ENCODE measurements around the gene KISS1R.

Gene KISS1R

GRCh38 chr19:897442-898039 is 19.6 kb upstream of the KISS1R start:
- Histone ChIP-seq H3K4me3 (ENCODE audit: low read depth, low read length) (no peak overlapping the region), H2AFZ (no peak overlapping the region), H3K79me2 (peaks cover under 1% of the 10 kb centered on the region), H3K4me1 (no peaks in the 10 kb centered on the region), H3K4me2 (ENCODE audit: low read length) (no peak overlapping the region), H3K27ac (no peak overlapping the region), H3K36me3 (ENCODE audit: control insufficient read depth, insufficient read depth, low read length) (no peaks in the 10 kb centered on the region), H3K27me3 (ENCODE audit: control insufficient read depth, insufficient read depth, low read length) (no peaks in the 10 kb centered on the region), H3K9me3 (ENCODE audit: control insufficient read depth, low read length) (no peaks in the 10 kb centered on the region), H3K9ac (no peak overlapping the region)
- no peak for TF ChIP-seq CTCF (IDR thresholded peaks at IDR 0.05)

- no peaks in the 10 kb centered on the region for H3K79me2 ChIP-seq
- no peaks in the 10 kb centered on the region for H3K27me3 ChIP-seq (ENCODE audit: control insufficient read depth, insufficient read depth, low read length)
- H3K36me3 ChIP-seq (ENCODE audit: control insufficient read depth, insufficient read depth, low read length) = no peaks in the 10 kb centered on the region
- H3K9me3 ChIP-seq (ENCODE audit: control insufficient read depth, low read length) = no peaks in the 10 kb centered on the region
- no peak overlapping the region for H3K9ac ChIP-seq
- H3K4me1 ChIP-seq = no peaks in the 10 kb centered on the region
- H3K4me3 ChIP-seq (ENCODE audit: low read depth, low read length) = no peak overlapping the region
- no peak overlapping the region for H3K27ac ChIP-seq
- no peak overlapping the region for H3K4me2 ChIP-seq (ENCODE audit: low read length)
- TF ChIP-seq CTCF (IDR thresholded peaks at IDR 0.05) = no peak
- H2AFZ ChIP-seq = no peak overlapping the region
Measured at GRCh38 chr19:898663-899062, 18.5 kb upstream of the KISS1R start.

- Histone ChIP-seq H3K4me3 (ENCODE audit: low read depth, low read length) (no peak overlapping the region), H3K27ac (no peak overlapping the region), H3K9me3 (ENCODE audit: control insufficient read depth, low read length) (no peaks in the 10 kb centered on the region), H3K27me3 (ENCODE audit: control insufficient read depth, insufficient read depth, low read length) (no peaks in the 10 kb centered on the region), H3K36me3 (ENCODE audit: control insufficient read depth, insufficient read depth, low read length) (no peaks in the 10 kb centered on the region), H3K4me1 (no peaks in the 10 kb centered on the region), H3K4me2 (ENCODE audit: low read length) (no peak overlapping the region), H3K9ac (no peak overlapping the region), H3K79me2 (no peaks in the 10 kb centered on the region), H2AFZ (no peak overlapping the region)
- TF ChIP-seq CTCF (IDR thresholded peaks at IDR 0.05) = no peak
Measured at GRCh38 chr19:899336-900042, 17.6 kb upstream of the KISS1R start.

- Histone ChIP-seq H3K27ac (no peak overlapping the region), H3K36me3 (ENCODE audit: control insufficient read depth, insufficient read depth, low read length) (no peaks in the 10 kb centered on the region), H3K27me3 (ENCODE audit: control insufficient read depth, insufficient read depth, low read length) (no peaks in the 10 kb centered on the region), H3K9ac (no peak overlapping the region), H3K4me2 (ENCODE audit: low read length) (no peak overlapping the region), H3K9me3 (ENCODE audit: control insufficient read depth, low read length) (no peaks in the 10 kb centered on the region), H2AFZ (no peak overlapping the region), H3K79me2 (no peaks in the 10 kb centered on the region), H3K4me1 (no peaks in the 10 kb centered on the region), H3K4me3 (ENCODE audit: low read depth, low read length) (no peak overlapping the region)
- no peak for TF ChIP-seq CTCF (IDR thresholded peaks at IDR 0.05)
Measured at GRCh38 chr19:900043-900301, 17.2 kb upstream of the KISS1R start.

Measured in parathyroid adenoma (tissue), 2 donors.